Stimulated activated CD8-positive, alpha-beta memory T cell treated with anti-CD3 and anti-CD28 coated beads, Interleukin-2, amount 100 ng/mL, for 1 hour (primary cell): Measurements from ENCODE around the gene EMILIN1.

Source experiments
- DNase-seq, 2 donors: peaks; one replicate each; pipeline ENCODE4 v3.0.0-alpha.2; 2020; ENCODE audit warnings: low read depth in 2 of 2

Gene EMILIN1

DNA sequence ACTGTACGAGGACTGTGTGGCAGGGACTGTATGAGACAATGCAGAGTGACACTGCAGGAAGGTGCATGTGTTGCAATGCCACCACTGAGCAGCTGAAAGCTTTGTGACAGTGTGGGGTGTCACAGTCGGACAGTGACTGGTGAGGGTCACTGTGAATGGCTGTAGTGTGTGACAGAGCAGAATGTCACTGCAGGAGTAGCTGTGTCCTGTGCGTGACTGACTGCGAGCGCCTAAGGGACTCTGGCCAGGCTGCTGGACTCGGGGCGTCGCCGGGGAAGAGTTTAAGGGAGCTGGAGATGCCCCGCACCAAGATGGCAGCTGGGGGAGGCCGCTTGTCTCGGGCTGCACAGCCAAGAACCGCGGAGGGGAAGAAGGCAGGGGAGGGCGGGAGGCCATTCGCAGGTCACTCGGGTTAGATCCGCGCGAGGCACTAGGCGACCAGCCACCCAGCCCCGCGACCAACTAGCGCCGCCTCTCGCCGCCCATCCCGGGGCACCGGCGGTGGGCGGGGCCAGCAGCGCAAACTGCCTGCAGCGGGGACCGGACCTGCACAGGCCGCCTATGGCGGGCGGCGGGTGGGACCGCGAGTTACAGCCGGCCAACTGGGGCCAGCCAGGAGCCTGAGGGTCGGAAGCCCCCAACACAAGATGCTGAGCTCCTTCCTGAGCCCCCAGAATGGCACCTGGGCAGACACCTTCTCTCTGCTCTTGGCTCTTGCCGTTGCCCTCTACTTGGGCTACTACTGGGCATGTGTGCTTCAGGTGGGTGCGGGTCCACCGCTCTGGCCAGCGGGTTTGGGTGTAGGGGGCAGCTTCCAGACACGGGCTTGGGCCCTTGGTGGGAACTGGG lies 45.1 kb downstream of the EMILIN1 start, which contains the start of gene ABHD1:
Gene ABHD1 (plus strand): TSS at position 514 of the 849 bp plus-strand sequence. CDS start 134 bp downstream, at position 648.
- DNase-seq: peak; percentile 37 to 38

DNA sequence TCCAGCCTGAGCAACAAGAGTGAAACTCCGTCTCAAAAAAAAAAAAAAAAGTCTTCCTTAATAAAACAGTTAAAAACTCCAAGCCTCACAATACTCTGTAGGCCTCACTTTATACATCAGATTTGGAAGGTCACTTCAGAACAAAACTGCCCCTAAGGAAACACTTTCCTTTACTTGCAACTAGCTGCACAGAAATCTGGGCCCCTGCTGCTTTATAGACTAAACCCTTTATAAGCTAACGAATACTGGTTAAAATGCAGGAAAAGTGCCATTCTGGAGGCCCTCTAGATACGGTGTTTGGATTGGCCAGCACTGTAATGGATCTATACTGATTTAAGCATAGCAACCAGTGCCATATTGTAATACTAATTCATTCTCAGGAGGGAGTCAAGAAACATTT lies 46.7 kb downstream of the EMILIN1 start:
- no peak for DNase-seq

DNA sequence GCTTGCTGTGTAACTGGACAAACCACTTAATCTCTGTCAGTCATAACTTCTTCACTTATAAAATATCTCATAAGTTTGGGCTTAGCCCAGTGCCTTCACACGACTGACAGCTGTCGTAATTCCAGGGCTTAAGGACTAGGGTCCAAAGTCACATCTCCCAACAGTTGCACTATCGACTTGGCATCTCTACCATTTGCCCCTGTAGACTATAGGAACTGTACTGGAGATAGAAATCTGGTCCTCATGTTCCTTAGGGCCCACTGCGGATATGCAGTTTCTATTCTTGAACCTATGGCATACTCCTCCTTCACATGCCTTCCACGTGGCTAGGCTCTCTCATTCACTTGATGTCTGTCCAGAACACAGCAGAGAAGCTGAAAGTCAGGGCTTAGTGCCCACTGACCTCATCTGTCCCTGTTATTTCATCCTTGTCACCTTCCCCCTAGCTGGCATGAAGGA lies 47.9 kb downstream of the EMILIN1 start:
- no peak for DNase-seq

DNA sequence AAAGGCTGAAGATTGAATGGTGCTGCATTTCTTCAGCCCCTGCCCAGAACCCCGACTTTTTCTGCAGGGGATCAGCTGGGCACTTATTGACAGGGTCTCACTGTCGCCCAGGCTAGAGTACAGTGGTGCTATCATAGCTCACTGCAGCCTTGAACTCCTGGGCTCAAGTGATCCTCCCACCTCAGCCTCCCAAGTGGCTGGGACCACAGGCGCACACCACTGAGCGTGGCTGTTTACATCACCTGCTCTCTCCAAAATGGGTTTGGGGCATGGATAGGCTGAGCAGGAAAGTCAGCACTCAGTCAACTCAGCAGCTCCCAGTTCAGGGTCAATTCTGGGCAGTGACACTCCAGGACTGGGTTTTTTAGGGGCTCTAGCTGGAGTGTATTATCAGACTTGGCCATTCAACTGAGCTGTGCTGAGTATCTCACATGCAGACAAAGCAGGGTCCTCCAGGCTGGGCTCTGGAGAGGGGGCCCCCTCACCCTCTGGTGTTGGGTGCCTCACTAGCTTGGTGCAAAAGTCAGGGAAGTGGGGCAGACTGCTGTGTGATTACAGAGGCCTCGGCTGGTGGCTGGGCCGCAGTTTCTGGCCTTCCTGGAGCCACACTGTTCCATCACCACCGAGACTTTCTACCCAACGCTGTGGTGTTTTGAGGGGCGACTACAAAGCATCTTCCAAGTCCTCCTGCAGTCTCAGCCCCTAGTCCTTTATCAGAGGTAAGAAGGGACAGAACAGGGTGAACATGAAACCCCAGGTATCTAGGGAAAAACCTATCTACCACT lies 49.7 kb downstream of the EMILIN1 start:
- no peak for DNase-seq

DNA sequence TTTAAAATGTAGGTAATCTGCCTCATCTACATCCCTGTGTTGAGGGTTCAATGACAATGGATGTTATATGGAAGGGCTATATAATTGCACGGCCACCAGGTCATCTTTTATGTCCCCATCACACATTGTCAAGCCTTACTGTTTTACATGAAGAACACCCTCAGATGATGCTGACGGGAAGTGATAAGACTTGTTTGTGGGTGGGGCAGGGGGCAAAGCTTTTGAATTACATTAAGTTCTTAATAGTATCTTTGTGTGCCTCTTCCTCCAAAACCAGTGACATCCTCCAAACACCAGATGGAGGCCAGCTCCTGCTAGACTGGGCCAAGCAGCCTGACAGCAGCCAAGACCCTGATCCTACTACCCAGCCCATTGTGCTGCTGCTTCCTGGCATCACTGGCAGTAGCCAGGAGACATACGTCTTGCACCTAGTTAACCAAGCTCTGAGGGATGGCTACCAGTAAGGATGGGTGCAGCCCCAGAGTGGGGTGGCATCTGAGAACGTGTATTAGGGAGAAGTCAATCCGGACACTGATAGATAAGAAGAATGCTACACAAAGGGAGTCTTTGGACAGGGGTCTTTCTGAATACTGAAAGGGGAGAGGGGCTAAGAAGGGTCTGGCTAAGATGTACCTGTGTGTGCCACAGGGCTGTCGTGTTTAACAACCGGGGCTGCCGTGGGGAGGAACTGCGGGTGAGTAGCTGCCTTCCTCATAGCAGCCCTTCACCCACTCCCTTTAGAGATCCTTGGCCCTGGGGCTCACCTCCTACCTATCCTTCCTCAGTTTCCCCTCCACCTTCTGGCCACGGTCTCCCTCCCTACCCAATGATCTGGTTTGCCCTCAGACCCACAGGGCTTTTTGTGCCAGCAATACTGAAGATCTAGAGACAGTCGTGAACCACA lies 50.5 kb downstream of the EMILIN1 start:
- DNase-seq: no peak

DNA sequence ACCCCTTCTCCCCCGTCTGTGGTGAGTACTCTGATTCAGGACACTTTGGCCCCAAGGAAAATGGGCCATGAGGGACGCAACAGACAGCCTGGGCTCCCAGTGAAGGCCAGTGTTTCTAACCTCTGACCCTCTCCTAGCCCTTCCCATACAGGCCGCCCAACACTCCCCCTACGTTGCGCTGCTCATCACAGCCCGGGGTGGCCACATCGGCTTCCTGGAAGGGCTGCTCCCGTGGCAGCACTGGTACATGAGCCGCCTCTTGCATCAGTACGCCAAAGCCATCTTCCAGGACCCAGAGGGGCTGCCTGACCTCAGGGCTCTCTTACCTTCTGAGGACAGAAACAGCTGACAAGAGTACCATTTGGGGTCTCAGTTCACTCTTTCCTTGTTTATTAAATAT lies 52.0 kb downstream of the EMILIN1 start:
- no peak for DNase-seq

DNA sequence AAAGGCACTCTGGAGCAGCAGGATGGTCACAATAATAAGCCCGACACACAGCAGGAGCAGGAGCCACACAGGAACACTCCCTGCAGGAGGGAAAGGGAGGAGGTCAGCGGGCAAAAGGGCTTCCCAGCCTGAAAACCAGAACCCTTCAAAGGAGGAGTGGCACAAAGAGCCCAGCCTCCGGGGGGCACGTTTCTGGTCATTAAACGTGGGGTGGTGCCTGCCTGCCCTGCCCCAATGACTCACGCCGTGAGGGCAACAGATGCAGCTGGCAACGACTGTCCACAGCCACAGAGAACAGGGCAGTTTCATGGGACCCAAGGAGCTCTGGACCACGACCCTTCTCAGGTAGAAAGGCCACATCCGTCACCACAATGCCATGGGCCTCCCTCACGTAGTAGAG lies 53.0 kb downstream of the EMILIN1 start:
- no peak for DNase-seq

DNA sequence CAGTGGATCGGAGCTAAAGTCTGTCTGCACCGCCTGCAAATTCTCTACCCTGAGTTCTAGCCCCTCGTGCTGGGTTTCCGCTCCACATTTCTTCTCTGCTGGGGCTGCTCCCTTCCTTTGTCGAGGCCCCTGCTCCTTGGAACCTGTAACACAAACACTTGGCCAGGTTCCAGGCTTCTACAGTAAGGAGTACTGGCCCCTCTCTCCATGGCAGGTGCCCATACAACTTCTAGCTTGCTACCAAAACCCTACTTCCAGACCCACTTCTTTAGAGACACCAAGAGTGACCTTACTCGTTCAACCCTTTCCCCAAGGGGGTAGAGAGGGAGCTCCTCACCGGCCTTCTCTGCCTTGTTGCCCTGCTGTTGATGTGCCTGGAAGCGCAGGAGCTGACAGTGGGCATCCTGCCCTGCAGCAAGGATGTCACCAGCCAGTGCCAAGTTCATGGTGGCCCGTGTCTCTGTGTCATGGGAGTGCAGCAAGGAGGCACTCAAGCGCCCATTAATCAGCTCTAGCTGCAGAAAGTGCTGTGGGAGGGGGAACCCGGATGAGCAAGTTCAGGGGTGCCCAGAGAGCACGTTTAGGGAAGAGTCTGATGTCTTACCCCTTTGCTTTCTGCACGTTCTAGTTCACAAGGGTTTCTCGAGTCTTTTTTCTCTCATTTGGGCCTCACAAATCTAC lies 54.9 kb downstream of the EMILIN1 start:
- DNase-seq: no peak

DNA sequence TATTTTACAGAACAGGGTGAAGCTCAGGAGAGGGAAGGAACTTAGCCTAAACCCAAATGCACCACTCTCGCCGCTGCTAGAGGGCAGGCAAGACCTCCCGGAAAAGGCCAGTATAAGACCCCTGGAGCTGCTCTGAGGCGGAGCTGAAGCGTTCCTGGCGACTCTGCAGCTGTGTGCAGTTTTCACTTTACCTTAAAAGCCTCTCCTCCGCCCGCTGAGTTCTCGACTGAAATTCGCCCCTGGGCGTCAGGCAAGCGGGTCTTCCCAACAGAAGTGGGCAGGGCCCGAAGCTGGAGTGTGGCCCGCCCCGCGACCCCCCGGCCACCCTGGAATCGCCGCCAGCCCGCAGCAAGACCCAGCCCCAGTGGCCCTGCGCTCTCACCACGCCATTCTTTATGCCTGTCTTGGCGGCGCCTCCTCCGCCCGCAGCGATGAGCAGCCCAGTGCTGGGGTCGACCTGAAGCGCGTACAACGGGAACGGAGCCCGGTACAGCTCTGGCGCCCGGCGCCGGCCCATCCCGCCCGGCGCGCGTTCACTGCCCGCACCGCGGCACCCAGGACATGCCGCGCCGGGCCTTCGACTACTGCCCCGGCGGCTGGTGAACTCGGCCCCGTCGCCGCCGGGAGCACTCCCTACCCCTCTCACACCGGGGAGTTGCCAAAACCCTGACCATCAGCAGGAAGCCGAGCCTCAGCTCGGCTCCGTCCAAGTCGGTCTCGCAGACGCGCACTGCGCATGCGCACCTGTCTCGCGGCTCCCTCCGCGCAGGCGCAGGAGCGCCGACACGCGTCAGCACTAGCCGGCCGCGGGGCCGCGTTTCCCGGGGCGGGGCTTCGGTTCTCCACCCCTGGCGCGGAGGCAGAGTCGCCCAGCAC lies 55.7 kb downstream of the EMILIN1 start, which contains the start of gene PREB:
Gene PREB (minus strand): TSS at position 732 of the 876 bp plus-strand sequence. CDS start 215 bp downstream, at position 517.
- DNase-seq: peak; percentile 96 to 97

DNA sequence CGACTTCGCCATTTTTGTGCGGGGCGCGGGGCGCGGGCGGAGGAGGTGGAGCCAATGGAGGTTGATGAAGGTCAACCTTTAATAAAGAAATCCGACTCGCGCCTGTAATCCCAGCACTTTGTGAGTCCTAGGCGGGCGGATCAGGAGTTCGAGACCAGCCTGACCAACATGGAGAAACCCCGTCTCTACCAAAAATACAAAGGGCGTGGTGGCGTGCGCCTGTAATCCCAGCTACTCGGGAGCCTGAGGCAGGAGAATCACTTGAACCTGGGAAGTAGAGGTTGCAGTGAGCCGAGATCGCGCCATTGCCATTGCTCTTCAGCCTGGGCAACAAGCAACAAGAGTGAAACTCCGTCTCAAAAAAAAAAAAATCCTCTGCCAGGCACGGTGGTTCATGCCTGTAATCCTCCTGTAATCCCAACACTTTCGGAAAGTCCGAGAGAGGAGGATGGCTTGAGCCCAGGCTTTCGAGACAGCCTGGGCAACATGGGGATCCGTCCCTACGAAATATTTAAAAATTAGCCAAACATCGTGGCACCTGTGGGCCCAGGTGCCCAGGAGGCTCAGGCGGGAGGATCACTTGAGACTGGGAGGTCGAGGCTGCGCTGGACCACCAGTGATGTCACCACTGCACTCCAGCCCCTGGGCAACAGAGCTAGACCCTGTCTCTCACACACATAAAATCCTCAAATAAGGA lies 56.5 kb downstream of the EMILIN1 start:
- DNase-seq: no peak

DNA sequence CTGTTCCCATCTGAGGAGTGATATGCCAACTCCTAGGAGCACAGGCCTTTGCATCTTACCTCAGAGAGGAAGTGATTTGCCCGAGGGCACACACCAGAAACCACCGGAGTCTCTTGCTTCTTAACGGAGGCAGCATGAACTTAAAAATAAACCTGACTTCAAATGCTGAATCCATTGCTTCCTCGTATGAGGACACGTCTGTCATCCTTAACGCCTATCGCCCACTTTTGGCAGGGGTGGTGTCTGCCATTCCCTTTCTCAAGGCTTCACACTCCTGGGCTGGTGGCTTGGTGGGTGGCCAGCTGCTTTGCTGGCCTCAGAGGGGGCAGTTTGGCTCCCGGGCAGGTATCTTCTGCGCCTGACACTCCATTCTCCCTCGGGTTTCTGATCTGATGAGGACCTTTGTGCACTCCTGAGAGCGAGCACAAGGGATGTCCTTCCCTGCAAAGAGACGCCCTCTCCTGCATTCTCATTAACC lies 57.1 kb downstream of the EMILIN1 start:
- no peak for DNase-seq
